H9 (cell line): ENCODE measurements around the gene COASY. TPM values are rescaled to one million over a fixed set of nuclear protein-coding genes. Genes with fewer than 3 reads are reported as not detected.

Source experiments
- DNase-seq: peaks from one replicate; pipeline ENCODE4 v3.0.0-alpha.2; 2017
- H2AFZ ChIP-seq: one replicate; pipeline ENCODE4 v1.6.1; 2013; ENCODE audit warnings: mild to moderate bottlenecking, low read length, control low read depth, moderate library complexity
- H2AK5ac ChIP-seq: 2 replicates; pipeline ENCODE4 v1.6.1; 2013; ENCODE audit warnings: low read length, control low read depth, mixed read lengths; ENCODE audit not compliant: insufficient read length
- H2BK120ac ChIP-seq: one replicate; pipeline ENCODE4 v1.6.1; 2013; ENCODE audit warnings: low read depth, mild to moderate bottlenecking, low read length, control low read depth, inconsistent platforms; ENCODE audit not compliant: poor library complexity, severe bottlenecking
- H2BK12ac ChIP-seq: 2 replicates; pipeline ENCODE4 v1.6.1; 2013; ENCODE audit warnings: low read length, control low read depth, mixed read lengths, low read depth; ENCODE audit not compliant: insufficient read length
- H2BK15ac ChIP-seq: 2 replicates; pipeline ENCODE4 v1.6.1; 2013; ENCODE audit warnings: low read depth, low read length, control low read depth
- H2BK20ac ChIP-seq: one replicate; pipeline ENCODE4 v1.6.1; 2013; ENCODE audit warnings: low read depth, mild to moderate bottlenecking, low read length, control low read depth, inconsistent platforms; ENCODE audit not compliant: poor library complexity, severe bottlenecking
- H2BK5ac ChIP-seq: 2 replicates; pipeline ENCODE4 v1.6.1; 2013; ENCODE audit warnings: low read length, control low read depth, mixed read lengths; ENCODE audit not compliant: insufficient read length
- H3K14ac ChIP-seq: 2 replicates; pipeline ENCODE4 v1.6.1; 2013; ENCODE audit warnings: low read length, control low read depth; ENCODE audit not compliant: insufficient read depth
- H3K18ac ChIP-seq: 2 replicates; pipeline ENCODE4 v1.6.1; 2013; ENCODE audit warnings: low read depth, mild to moderate bottlenecking, mixed read lengths, low read length, control low read depth; ENCODE audit not compliant: insufficient read length
- H3K23ac ChIP-seq: 2 replicates; pipeline ENCODE4 v1.6.1; 2013; ENCODE audit warnings: low read length, control low read depth, mixed read lengths, low read depth; ENCODE audit not compliant: insufficient read length
- H3K23me2 ChIP-seq: 2 replicates; pipeline ENCODE4 v1.6.1; 2013; ENCODE audit warnings: low read depth, mild to moderate bottlenecking, mixed read lengths, low read length, control low read depth; ENCODE audit not compliant: insufficient read length, poor library complexity, severe bottlenecking
- H3K27ac ChIP-seq: 2 replicates; pipeline ENCODE4 v1.5.1; 2013; ENCODE audit warnings: low read length, control low read depth, mixed read lengths, low read depth; ENCODE audit not compliant: insufficient read length
- H3K27me3 ChIP-seq: 2 replicates; pipeline ENCODE4 v1.6.1; 2013; ENCODE audit warnings: low read length, control low read depth, inconsistent platforms; ENCODE audit not compliant: insufficient read depth
- H3K4ac ChIP-seq: 2 replicates; pipeline ENCODE4 v1.6.1; 2013; ENCODE audit warnings: low read depth, mild to moderate bottlenecking, control low read depth, inconsistent platforms, low read length, moderate library complexity
- H3K4me1 ChIP-seq: 2 replicates; pipeline ENCODE4 v1.6.1; 2013; ENCODE audit warnings: low read length, control low read depth, inconsistent platforms; ENCODE audit not compliant: insufficient read depth
- H3K4me2 ChIP-seq: 2 replicates; pipeline ENCODE4 v1.6.1; 2013; ENCODE audit warnings: low read length, control low read depth, mixed read lengths; ENCODE audit not compliant: insufficient read length, insufficient read depth
- H3K56ac ChIP-seq: 2 replicates; pipeline ENCODE4 v1.6.1; 2013; ENCODE audit warnings: low read depth, mild to moderate bottlenecking, mixed read lengths, low read length, control low read depth; ENCODE audit not compliant: insufficient read length
- H3K79me1 ChIP-seq: 2 replicates; pipeline ENCODE4 v1.6.1; 2013; ENCODE audit warnings: low read depth, mild to moderate bottlenecking, moderate library complexity, low read length, control low read depth, inconsistent platforms; ENCODE audit not compliant: insufficient read depth, poor library complexity, severe bottlenecking
- H3K79me2 ChIP-seq: 2 replicates; pipeline ENCODE4 v1.6.1; 2013; ENCODE audit warnings: low read length, control low read depth, inconsistent platforms; ENCODE audit not compliant: insufficient read depth
- H3K9ac ChIP-seq: 2 replicates; pipeline ENCODE4 v1.6.1; 2013; ENCODE audit warnings: low read length, control low read depth, mixed read lengths; ENCODE audit not compliant: insufficient read length; ENCODE audit errors: extremely low read depth
- H3K9me3 ChIP-seq: one replicate; pipeline ENCODE4 v1.6.1; 2013; ENCODE audit warnings: low read depth, low read length, inconsistent platforms; ENCODE audit not compliant: control insufficient read depth
- H3T11ph ChIP-seq: one replicate; pipeline ENCODE4 v1.6.1; 2013; ENCODE audit warnings: mild to moderate bottlenecking, low read length, control low read depth, inconsistent platforms
- H4K20me1 ChIP-seq: one replicate; pipeline ENCODE4 v1.6.1; 2013; ENCODE audit not compliant: control insufficient read depth, insufficient read length, insufficient read depth
- H4K5ac ChIP-seq: 2 replicates; pipeline ENCODE4 v1.6.1; 2013; ENCODE audit warnings: low read depth, mild to moderate bottlenecking, mixed read lengths, low read length, control low read depth; ENCODE audit not compliant: insufficient read length
- H4K8ac ChIP-seq: replicated peaks from 2 replicates; pipeline ENCODE4 v1.6.1; 2013; ENCODE audit warnings: low read length, control low read depth, mixed read lengths, low read depth; ENCODE audit not compliant: insufficient read length
- H4K91ac ChIP-seq: 2 replicates; pipeline ENCODE4 v1.6.1; 2013; ENCODE audit warnings: low read depth, mild to moderate bottlenecking, moderate library complexity, mixed read lengths, low read length, control low read depth; ENCODE audit not compliant: insufficient read length
- H3K27ac Mint-ChIP-seq, 3 experiments: 2 replicates in 2 of 3; 3 replicates in 1 of 3; pipeline ENCODE4 v1.8.0; 2020 to 2021; ENCODE audit warnings: mixed read lengths in 3 of 3, mild to moderate bottlenecking in 1 of 3, moderate library complexity in 1 of 3
- H3K27me3 Mint-ChIP-seq: 2 replicates; pipeline ENCODE4 v1.8.0; 2021; ENCODE audit warnings: low read depth, mild to moderate bottlenecking, moderate library complexity, mixed read lengths
- H3K36me3 Mint-ChIP-seq, 3 experiments: 2 replicates in 2 of 3; 3 replicates in 1 of 3; pipeline ENCODE4 v1.8.0; 2020 to 2021; ENCODE audit warnings: low read depth in 3 of 3, mixed read lengths in 3 of 3; ENCODE audit not compliant: insufficient read depth in 1 of 3
- H3K4me1 Mint-ChIP-seq, 2 experiments: 2 replicates each; pipeline ENCODE4 v1.8.0; 2020; ENCODE audit warnings: mixed read lengths in 2 of 2
- H3K4me3 Mint-ChIP-seq, 2 experiments: 2 replicates in 1 of 2; 3 replicates in 1 of 2; pipeline ENCODE4 v1.8.0; 2020 to 2021; ENCODE audit warnings: mild to moderate bottlenecking in 2 of 2, mixed read lengths in 2 of 2, moderate library complexity in 1 of 2
- H3K9me3 Mint-ChIP-seq, 2 experiments: 2 replicates in 1 of 2; 3 replicates in 1 of 2; pipeline ENCODE4 v1.8.0; 2020; ENCODE audit warnings: mild to moderate bottlenecking in 2 of 2, mixed read lengths in 2 of 2, moderate library complexity in 1 of 2
- CTCF ChIP-seq: fragments of 200-600 bp; sonication (generic); conservative IDR thresholded peaks from 3 replicates; pipeline ENCODE4 v1.8.0; 2021; ENCODE audit warnings: antibody characterized with exemption, mild to moderate bottlenecking
- WGBS: extraction: QIAGEN DNeasy Blood & Tissue Kit; methylation state at CpG from one replicate; pipeline ENCODE4 v1.1.7; 2013; ENCODE audit warnings: missing lambda C conversion rate, low lambda C conversion rate, mixed read lengths; ENCODE audit not compliant: insufficient read length; ENCODE audit errors: extremely low coverage; 5-methylcytosine and 5-hydroxymethylcytosine counted together
- total RNA-seq: library from RNA; stranded (reverse); gene quantifications from 2 replicates; pipeline ENCODE4 v1.2.1, GENCODE V29; 2021

COASY gene
- total RNA-seq, 1 experiment from 2014 or later: 84.1 TPM

- Mint-ChIP-seq H3K27ac (no peak overlapping the region), H3K9me3 (no peaks in the 10 kb centered on the region), H3K4me1 (peaks cover 13 to 31% of the 10 kb centered on the region in 2 experiments), H3K4me3 (peak overlapping the region; percentile 85 to 92), H3K36me3 (no peaks in the 10 kb centered on the region), H3K27me3 (peaks cover 6% of the 10 kb centered on the region; the same call in 1 of the 2 replicates)
- Histone ChIP-seq H3K23me2 (peaks cover 10% of the 10 kb centered on the region), H4K20me1 (no peaks in the 10 kb centered on the region), H3T11ph (no peak overlapping the region), H2BK15ac (no peak overlapping the region), H3K79me1 (no peaks in the 10 kb centered on the region), H3K79me2 (no peaks in the 10 kb centered on the region), H3K4me2 (peak overlapping the region; percentile 43), H3K4me1 (no peaks in the 10 kb centered on the region), H3K4ac (no peak overlapping the region), H2BK20ac (no peak overlapping the region), H3K14ac (no peak overlapping the region; the same call in 1 of the 2 replicates), H3K9ac (no peak overlapping the region), H2BK12ac (no peak overlapping the region), H3K23ac (no peak overlapping the region), H4K8ac (no peak overlapping the region), H2BK5ac (no peak overlapping the region), H3K27ac (no peak overlapping the region), H3K9me3 (no peaks in the 10 kb centered on the region), H2AK5ac (no peak overlapping the region), H3K27me3 (no peaks in the 10 kb centered on the region), H3K18ac (no peak overlapping the region), H3K56ac (no peak overlapping the region), H2AFZ (no peak overlapping the region), H2BK120ac (no peak overlapping the region), H4K5ac (no peak overlapping the region), H4K91ac (no peak overlapping the region)
- no peak for TF ChIP-seq CTCF
- DNase-seq: no peak
- whole genome bisulfite sequencing: no CpG with 5 or more reads among the region's 16 CpGs
Measured at GRCh38 chr17:42553866-42554249, 8.1 kb upstream of the COASY start.
